Muscle of back (tissue), 11 donors: ENCODE data around the gene AKR7A2. TPM values are rescaled to one million over a fixed set of nuclear protein-coding genes. Genes with fewer than 3 reads are reported as not detected.

Experiments
- DNase-seq, 3 donors: peaks; one replicate each; pipeline versions ENCODE4 v3.0.0 to v3.0.0-alpha.2; 2013
- polyA plus RNA-seq, 10 donors: library from polyadenylated mRNA; unstranded; fragments of 120-200 nt; gene quantifications; one replicate each; pipeline ENCODE4 v1.2.1, GENCODE V29; 2013; ENCODE audit not compliant: insufficient read length in 10 of 10

AKR7A2 gene
- polyA plus RNA-seq, 10 donors: 35.3 to 51.0 (median 42.6) TPM

DNA sequence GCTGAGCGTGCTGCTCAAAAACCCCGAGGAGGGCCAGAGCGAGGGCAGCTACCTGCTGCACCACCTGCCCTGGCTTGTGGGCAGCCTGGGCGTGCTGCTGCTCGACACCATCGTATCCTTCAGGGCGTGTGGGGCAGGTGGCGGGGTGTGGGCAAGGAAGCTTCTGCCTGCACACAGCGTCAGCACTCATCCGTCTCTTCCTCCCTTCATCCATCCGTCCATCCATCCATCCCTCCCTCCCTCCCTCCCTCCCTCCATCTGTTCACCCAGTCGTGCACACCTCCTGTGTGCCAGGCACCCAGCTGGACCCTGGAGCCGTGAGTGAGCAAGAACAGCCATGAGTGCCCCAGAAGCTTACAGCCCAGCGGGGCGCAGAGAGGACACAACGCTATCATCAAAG lies 15.4 kb upstream of the AKR7A2 start:
- no peak for DNase-seq

GRCh38 chr1:19326748-19327065 lies 14.8 kb upstream of the AKR7A2 start:
- no peak for DNase-seq

DNA sequence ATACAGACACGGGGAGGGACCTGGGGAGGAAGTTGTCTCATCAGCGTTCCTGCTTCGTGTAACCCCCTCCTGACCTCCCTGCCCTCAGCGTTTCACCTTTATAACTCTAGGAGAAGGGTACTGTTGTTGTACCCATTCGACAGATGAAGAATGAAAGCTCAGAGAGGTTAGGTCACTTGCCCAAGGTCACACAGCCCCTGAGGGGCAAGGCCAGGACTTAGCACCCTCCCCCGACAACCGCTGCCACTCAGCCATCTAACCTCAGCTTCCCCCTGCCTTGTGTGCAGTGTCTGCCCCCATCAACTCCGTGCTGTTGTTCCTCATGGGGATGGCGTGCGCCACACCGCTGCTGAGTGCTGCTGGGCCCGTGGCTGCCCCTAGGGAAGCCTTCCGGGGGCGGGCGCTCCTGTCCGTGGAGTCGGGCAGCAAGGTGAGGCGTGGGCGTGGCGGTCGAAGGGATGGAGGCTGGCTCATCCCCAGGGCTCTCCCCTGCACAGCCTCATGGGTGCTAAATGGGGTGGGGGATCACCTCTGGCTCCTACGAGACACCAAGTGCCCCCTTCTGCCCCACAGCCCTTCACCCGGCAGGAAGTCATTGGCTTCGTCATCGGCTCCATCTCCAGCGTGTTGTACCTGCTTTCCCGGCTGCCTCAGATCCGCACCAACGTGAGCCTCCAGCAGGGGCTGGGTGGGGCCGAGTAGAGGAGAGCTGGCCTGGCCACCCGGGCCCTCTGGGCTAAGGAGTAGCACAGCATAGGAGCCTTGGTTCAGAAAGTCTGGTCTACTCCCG lies 14.2 kb upstream of the AKR7A2 start:
- no peak for DNase-seq

DNA sequence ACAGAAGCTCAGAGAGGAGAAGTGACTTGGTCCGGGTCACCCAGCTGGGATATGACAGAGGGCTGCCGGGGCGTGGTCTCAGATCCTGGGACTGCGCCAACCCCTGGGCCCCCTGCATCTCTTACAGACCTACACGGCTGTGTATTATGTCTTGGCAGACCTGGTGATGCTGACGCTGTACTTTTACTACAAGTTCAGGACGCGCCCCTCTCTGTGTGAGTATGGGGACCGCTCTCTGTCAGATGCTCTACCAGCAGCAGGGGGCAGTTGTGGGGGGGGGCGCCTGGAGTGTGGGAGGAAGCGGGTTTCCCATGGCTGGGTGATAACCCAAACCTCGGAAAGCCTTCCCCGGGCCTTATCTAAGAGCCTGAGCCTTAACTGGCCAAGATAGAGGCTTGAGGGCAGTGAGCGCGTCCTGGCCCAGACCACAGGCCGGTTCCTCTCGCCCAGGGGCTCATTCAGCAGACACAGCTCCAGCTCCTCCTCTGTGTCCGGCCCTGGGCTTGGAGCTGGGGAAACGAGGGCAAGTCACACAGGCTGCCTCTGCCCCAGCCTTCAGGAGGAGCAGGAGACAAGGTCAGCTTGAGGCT lies 13.5 kb upstream of the AKR7A2 start:
- DNase-seq: no peak

GRCh38 chr1:19324665-19324990 lies 12.7 kb upstream of the AKR7A2 start:
- DNase-seq: no peak

DNA sequence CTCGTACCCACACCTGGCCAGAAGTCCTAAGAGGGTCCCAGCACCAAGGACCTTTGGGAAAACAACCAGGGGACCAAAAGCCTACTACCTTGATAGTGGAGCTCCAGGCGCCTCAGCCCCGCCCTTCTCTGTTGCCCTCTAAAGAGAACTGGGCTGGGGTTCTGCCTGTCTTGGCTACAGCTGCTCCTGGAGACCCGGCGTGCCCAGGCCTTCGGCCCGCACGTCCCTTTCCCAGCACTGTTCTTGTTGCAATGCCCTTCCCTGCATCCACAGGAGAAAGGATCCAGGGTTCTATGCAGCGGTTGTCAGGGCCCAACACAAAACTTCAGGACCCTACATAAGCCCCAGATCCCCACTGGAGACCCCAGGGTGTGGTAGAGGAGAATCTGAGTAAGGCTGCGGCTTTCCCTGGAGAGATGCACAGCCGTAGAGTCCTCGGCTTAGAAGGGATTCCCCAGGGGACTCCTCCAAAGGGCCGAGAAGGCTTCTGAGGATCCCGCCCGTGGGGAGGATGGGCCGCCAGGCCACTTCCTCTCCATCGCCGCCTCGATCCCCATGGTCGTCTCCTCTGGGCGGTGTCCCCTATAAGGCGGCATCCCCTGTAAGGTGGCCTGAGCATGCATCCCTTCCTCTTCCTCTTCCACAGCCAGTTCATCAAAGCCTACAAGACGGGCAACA lies 12.2 kb upstream of the AKR7A2 start:
- no peak for DNase-seq

- no peak for DNase-seq
Measured at GRCh38 chr1:19322481-19322880, 10.5 kb upstream of the AKR7A2 start.

DNA sequence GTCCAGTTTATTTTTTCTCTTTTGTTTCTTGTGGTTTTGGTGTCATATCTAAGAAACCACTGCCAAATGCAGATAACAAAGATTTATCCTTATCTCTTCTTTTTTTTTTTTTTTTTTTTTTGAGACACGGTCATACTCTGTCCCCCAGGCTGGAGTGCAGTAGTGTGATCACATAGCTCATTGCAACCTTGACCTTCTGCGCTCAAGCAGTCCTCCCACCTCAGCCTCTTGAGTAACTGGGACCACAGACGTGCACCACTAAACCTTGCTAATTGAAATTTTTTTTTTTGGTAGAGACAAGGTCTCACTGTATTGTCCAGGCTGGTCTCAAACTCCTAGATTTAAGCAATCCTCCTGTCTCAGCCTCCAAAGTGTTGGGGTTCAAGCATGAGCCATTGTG lies 9.1 kb upstream of the AKR7A2 start:
- no peak for DNase-seq

- DNase-seq: no peak
Measured at GRCh38 chr1:19319196-19319595, 7.3 kb upstream of the AKR7A2 start.

GRCh38 chr1:19317126-19317910 lies 5.4 kb upstream of the AKR7A2 start:
- no peak for DNase-seq

GRCh38 chr1:19315378-19316198 lies 3.6 kb upstream of the AKR7A2 start:
- no peak for DNase-seq

DNA sequence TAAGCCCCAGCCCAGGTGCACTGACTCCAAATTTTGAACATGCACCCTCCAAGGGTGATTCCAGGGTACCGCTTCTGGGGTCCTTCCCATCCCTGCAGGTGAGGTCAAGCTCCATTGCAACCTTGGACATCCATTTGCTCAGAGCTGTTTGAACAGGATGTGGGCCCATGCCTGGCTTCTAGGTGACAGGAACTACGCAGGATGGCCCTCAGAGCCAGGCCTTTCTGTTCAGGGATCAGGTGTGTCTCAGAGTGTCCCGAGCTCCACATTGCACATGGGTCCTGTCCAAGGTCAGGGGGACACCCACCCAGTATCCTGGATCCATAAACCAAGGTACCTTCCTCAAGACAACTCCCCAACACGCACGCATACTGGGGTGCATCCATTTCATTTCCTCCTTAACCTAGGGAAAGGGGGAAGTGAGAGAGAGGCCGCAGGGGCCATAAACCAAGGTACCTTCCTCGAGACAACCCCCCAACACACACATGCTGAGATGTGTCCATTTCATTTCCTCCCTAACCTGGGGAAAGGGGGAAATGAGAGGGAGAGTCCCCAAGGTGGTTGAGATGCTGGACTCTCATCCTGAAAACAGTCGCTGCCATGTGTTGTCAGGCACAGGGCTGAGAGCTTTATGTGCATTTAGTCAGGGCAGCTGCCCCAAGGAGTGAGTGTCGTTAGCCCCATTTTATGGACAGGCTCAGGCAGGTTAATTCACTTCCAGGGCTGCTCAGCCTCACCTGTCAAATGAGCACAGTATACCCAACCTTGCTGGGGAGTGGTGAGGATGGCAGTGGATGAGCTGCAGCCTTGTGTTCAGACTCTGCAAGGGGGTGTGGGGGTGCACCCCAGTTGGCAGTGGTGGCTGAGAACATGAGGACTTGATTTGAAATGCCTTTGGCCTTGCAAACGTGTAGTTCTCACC lies 2.3 kb upstream of the AKR7A2 start:
- no peak for DNase-seq

DNA sequence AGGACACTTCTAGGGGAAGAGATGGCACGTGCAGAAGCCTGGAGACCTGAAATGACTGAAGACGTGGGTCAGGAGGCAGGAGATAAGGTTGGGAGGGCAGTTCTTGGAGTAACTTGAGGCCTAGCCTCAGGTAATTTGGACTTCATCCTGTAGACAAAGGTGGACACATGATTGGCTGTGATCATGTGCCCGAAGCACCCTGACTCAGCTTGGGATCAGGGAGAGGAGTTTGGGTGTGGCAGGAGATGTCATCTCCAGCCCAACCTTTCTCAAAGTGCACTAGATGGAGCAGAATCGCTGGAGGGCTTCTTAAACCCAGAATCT lies 1.7 kb upstream of the AKR7A2 start:
- no peak for DNase-seq

DNA sequence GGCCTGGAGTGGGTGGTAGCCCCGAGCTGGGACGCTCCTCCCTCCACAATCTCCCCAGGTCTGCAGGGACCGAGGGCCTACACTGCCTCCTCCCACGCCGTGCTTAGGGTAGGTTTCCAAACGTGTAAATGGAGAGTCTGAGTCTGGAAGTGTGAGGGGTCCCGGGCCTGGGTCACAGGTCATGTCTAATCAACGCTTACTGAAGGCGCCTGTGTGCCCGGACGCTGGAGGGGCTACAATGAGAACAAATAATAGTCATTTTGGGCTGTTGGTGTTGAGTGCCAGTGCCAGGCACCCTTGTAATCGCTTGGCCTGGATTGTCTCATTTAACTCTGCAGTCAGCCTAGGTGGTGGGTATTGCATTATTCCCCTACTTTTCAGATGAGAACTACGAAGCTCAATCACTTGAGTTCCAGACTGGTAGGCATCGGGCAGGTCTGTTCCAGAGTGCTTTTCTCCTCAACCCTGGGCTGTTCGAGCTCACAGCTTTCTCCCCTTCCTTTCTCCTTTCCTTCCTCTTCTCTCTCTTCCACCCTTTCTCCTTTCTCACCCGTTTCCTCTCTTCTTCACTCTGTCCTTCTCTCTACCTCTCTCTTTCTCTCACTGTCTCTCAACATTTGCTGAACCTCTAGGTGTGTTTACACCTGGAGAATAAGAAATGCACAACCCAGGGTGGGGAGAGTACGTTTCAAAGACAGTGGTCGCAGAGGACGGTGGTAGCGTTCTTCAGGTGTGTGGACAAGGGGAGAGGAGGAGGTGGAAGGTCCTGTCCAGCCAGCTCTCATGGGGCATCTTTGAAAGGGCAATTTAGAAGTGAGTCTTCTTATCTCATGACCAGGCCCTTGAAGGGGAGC lies 1.1 kb upstream of the AKR7A2 start:
- DNase-seq: peak in 1 of 3 donors; percentile 33

- no peak for DNase-seq
Measured at GRCh38 chr1:19311503-19311930, 427 bp downstream of the AKR7A2 start.

GRCh38 chr1:19310720-19311502 lies 1.0 kb downstream of the AKR7A2 start:
- DNase-seq: no peak

DNA sequence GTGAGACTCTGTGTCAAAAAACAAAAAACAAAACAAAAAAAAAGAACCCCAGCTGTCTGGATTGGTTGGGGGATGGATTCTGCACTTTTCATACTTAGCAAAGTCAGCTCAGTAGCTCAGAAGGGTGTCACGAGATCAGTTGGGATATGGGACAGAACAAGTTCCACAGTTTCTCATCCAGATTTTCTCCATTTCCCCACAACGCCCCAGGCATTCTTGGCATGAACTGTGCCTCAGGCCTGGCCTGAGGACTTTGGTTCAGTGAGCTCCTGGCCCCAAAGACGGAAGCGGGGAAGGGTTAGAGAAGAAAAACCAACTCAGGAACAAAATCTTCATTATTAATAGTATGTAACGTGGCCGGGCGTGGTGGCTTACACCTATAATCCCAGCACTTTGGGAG lies 1.9 kb downstream of the AKR7A2 start:
- no peak for DNase-seq

DNA sequence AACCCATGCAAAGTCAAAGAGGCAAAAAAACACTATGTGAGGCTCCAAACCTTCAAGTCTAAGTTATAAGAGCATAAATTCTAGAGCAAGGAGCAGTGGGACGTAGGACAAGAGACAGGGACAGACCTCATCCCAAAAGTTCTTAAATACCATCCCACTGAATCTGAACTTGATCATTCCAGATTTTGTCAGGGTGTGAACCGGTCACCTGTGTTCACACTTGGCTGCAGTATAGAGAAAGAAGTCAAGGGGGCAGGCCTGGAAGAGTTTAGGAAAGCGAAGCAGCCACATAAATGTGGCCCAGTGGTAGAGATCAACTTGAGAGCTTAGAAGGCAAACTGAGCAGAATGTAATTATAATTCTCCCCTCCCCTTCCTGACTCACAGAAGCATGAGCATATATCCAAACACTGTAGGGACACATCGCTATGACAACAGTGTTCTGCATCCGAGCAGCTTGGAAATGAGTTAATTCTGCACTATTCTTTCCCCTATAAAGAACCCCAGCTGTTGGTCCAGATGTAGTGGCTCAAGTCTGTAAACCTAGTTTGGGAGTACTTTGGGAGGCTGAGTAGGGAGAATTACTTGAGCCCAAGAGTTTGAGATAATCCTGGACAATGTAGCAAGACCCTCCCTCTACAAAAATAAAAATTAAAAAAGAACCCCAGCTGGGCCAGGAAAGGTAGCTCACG lies 2.7 kb downstream of the AKR7A2 start:
- DNase-seq: peak in 1 of 3 donors; percentile 27
